Brain microvascular endothelial cell (primary cell): ENCODE results near the gene TMPRSS11D.

Source experiments
- DNase-seq: peaks from one replicate; pipeline ENCODE4 v3.0.0-alpha.2; 2020
- H3K27ac ChIP-seq: fragments of 250-450 bp; sonication (Bioruptor Pico); 2 replicates; pipeline ENCODE4 v1.5.1; 2020; ENCODE audit warnings: mild to moderate bottlenecking, moderate library complexity
- H3K27me3 ChIP-seq: fragments of 250-450 bp; sonication (Bioruptor Pico); replicated peaks from 2 replicates; pipeline ENCODE4 v1.5.1; 2020; ENCODE audit warnings: mild to moderate bottlenecking
- H3K36me3 ChIP-seq: fragments of 250-450 bp; sonication (Bioruptor Pico); replicated peaks from 2 replicates; pipeline ENCODE4 v1.5.1; 2020; ENCODE audit warnings: mild to moderate bottlenecking
- H3K4me3 ChIP-seq: 2 replicates; pipeline ENCODE4 v1.5.1; 2011; ENCODE audit warnings: low read depth, mild to moderate bottlenecking, control low read depth, low read length, moderate library complexity
- in situ Hi-C: cut with HindIII; loops from 2 replicates; pipeline ENCODE4 v1.10.0; 2017; ENCODE audit warnings: low sequenced_read_pairs, low pct_ligation_motif_present
- TF ChIP-seq, protein P1 (sequence below): IDR thresholded peaks from 2 replicates; pipeline ENCODE4 v1.5.1; 2011; ENCODE audit warnings: low read depth, mild to moderate bottlenecking, moderate library complexity, low read length, control low read depth, inconsistent platforms; ENCODE audit errors: missing control alignments

TMPRSS11D gene

DNA sequence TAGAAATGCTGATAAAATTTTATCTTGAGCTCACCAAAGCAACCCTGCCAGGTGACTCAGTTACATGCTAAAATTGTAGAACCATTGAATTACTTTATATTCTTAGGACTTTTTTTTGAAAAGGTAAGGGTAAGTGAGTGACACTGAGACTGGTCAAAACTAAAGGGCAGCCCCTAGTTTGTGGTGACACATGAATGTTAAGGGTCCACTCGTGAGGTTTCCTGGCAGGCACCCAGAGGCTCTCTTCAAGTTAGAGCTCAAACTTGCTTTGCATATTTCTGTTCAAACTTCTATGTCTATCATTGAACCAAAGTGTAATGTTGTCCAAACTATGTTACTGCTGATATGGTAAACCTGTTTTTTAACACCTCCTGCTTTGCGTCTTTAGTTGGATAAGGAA, 30.5 kb downstream of the TMPRSS11D start:
- no peak overlapping the region for H3K4me3 ChIP-seq
- in situ Hi-C loops = no loop called here
- no peak overlapping the region for H3K27ac ChIP-seq
- H3K36me3 ChIP-seq = no peaks in the 10 kb centered on the region
- no peaks in the 10 kb centered on the region for H3K27me3 ChIP-seq
- DNase-seq = no peak
- TF ChIP-seq, protein P1, sequence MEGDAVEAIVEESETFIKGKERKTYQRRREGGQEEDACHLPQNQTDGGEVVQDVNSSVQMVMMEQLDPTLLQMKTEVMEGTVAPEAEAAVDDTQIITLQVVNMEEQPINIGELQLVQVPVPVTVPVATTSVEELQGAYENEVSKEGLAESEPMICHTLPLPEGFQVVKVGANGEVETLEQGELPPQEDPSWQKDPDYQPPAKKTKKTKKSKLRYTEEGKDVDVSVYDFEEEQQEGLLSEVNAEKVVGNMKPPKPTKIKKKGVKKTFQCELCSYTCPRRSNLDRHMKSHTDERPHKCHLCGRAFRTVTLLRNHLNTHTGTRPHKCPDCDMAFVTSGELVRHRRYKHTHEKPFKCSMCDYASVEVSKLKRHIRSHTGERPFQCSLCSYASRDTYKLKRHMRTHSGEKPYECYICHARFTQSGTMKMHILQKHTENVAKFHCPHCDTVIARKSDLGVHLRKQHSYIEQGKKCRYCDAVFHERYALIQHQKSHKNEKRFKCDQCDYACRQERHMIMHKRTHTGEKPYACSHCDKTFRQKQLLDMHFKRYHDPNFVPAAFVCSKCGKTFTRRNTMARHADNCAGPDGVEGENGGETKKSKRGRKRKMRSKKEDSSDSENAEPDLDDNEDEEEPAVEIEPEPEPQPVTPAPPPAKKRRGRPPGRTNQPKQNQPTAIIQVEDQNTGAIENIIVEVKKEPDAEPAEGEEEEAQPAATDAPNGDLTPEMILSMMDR = no peak

DNA sequence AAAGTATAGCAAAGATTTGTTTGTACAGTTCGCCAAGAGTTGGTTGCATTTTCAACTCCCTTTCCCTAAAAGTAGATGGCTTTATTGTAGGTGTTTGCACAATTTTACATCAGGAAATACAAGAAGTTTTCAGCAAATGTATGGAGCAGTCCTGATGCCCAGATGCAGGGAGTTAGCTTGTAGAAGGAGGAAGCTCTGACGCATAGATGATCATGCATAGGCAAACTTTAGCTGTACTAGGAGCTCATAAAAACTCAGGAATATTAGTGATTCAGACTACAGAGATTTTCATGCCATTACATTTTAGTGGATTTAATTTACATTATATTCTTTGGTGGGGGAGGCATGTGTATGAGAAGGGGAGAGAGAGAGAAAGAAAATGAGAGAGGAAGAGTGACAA, 62.9 kb downstream of the TMPRSS11D start:
- Histone ChIP-seq H3K36me3 (no peaks in the 10 kb centered on the region), H3K4me3 (no peak overlapping the region), H3K27me3 (no peaks in the 10 kb centered on the region), H3K27ac (no peak overlapping the region)
- in situ Hi-C loops = no loop called here
- TF ChIP-seq, protein P1 = no peak
- DNase-seq = no peak

DNA sequence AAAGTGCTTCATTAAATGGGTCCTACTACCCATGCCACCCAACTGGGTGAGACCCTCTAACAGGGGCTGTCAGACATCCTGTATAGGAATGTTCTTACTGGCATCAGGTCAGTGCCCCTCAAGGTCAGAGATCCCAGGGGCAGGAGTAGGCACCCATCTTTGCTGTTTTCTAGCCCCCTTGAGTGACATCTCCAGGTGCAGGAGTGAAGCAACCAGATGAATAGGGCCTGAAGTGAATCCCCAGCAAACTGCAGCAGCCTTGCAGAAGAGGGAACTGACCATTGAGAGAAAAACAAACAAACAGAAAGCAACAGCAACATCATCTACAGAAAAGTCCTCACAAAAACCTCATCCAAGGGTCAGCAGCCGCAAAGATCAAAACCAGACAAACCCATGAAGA, 73.8 kb downstream of the TMPRSS11D start:
- TF ChIP-seq, protein P1 = no peak
- DNase-seq = no peak
- H3K27ac ChIP-seq = no peak overlapping the region
- in situ Hi-C loops = no loop called here
- H3K36me3 ChIP-seq = no peaks in the 10 kb centered on the region
- H3K4me3 ChIP-seq = no peak overlapping the region
- H3K27me3 ChIP-seq = no peaks in the 10 kb centered on the region

DNA sequence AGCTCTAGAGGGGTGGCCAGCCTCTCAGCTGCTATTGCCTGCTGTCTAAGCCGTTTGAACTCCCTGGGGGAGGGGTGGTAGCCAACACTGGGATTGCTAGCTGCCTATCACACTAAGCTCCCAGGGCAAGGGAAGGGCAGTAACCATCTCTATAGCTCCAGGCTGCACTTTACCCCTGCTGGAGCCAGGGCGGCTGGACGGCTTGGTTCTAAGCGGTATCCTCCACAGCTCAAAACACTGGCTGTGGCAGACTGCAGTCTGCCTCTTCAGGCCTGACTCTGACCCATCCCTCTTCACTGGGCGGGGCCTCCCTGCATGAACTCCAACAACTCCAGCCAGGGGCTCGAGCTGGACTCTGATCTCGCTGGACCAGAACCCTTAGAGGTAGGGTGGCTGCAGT, 74.3 kb downstream of the TMPRSS11D start:
- H3K36me3 ChIP-seq = no peaks in the 10 kb centered on the region
- no peaks in the 10 kb centered on the region for H3K27me3 ChIP-seq
- no peak overlapping the region for H3K27ac ChIP-seq
- H3K4me3 ChIP-seq = no peak overlapping the region
- in situ Hi-C loops = no loop called here
- DNase-seq = no peak
- TF ChIP-seq, protein P1 = no peak

DNA sequence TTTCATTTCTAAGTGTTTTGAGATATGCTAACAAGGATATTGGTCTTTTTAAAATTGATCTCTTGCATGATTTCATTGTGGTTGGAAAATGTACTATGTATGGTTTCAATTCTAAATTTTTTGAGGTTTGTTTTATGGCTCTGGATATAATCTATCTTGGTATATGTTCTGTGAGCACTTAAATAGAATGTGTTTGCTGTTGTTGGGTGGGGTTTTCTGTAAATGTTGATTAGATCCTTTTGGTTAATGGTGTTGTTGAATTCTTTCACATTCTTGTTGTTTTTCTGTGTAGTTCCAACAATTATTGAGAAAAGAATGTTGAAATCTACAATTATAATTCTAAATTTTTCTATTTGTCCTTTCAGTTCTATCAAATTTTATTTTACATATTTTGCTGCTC, 87.0 kb downstream of the TMPRSS11D start:
- H3K36me3 ChIP-seq = no peaks in the 10 kb centered on the region
- H3K27ac ChIP-seq = no peak overlapping the region
- DNase-seq = no peak
- H3K4me3 ChIP-seq = no peak overlapping the region
- H3K27me3 ChIP-seq = no peaks in the 10 kb centered on the region
- TF ChIP-seq, protein P1 = no peak
- in situ Hi-C loops = no loop called here

DNA sequence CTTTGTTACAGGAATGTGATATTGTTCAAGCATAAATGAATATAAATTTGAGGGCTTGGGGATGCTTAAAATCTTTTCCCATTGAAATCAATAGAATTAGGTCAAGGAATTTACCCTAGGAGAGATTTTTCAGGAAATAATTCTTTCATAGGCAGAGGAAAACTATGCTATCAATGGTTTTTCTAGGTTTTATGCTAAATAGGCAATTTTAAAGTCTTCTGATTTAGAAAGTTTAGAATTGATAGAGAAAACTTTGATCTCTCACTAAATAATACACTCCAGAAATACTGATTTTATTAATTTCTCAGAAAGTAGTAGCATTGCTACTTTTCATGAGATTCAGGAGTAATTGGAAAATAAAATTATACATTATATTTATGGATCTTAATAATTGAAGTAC, 93.1 kb downstream of the TMPRSS11D start:
- TF ChIP-seq, protein P1 = no peak
- no peak for DNase-seq
- no peak overlapping the region for H3K27ac ChIP-seq
- no peak overlapping the region for H3K4me3 ChIP-seq
- in situ Hi-C loops = no loop called here
- no peaks in the 10 kb centered on the region for H3K36me3 ChIP-seq
- no peaks in the 10 kb centered on the region for H3K27me3 ChIP-seq
